NCI-H2081 treated with DMSO at 0.1 percent for 48 hours (cell line): ENCODE results near the gene COL6A1.

Experiments
- DNase-seq: peaks from one replicate; lab custom pipeline; 2025; lab: John Stamatoyannopoulos, UW

Gene COL6A1

GRCh38 chr21:46049890-46050667 lies 68.5 kb downstream of the COL6A1 start:
- DNase-seq: no peak

DNA sequence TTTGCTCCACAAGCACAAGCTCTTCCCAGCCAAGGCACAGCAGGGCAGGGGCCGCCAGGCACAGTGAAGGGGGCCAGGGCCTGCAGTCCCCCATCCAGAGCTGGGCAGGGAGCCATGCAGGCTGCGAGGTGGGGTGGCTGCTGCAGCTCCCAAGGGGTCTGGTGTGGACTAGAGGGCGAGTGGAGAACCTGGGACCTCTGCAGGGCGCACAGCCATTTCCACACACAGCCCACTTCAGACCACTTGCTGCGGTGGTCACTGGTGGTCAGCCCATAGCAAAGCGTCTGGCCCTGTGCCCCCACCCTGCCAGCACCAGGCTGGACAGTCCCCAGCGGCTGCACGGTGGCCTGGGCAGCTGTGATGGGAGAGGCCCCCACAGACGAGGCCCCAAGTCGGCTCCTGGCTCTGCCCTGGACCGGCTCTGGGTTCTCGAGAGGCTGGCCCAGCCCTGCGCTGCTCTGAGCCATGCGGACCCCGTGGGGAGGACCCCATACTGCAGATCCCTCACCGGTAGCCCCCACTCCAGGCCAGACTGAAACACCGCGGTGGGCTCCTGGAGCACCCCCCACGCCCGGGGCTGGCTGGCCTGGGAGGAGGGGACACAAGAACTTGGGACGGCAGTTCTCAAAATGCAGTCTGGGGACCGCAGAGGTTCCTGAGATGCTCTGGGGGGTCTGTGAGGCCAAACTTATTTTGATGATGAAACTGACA lies 69.3 kb downstream of the COL6A1 start:
- no peak for DNase-seq

DNA sequence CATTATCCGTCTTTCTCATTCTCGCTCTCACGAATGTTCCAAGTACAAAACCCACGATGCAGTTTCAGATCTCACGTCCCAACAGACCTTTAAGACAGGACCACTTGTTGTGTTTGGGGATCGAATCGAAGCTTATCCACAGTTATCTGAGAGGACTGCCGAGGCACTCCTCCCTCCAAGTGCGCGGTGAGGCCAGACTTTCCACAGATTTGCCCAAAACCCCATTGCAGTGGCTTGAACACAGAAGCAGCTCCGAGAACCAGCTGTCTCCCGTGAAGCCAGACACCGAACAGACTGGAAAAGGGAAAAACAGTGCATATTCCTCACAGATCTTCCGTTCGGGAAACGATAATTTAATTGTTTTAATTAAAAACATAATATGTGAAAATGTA lies 69.8 kb downstream of the COL6A1 start:
- no peak for DNase-seq

DNA sequence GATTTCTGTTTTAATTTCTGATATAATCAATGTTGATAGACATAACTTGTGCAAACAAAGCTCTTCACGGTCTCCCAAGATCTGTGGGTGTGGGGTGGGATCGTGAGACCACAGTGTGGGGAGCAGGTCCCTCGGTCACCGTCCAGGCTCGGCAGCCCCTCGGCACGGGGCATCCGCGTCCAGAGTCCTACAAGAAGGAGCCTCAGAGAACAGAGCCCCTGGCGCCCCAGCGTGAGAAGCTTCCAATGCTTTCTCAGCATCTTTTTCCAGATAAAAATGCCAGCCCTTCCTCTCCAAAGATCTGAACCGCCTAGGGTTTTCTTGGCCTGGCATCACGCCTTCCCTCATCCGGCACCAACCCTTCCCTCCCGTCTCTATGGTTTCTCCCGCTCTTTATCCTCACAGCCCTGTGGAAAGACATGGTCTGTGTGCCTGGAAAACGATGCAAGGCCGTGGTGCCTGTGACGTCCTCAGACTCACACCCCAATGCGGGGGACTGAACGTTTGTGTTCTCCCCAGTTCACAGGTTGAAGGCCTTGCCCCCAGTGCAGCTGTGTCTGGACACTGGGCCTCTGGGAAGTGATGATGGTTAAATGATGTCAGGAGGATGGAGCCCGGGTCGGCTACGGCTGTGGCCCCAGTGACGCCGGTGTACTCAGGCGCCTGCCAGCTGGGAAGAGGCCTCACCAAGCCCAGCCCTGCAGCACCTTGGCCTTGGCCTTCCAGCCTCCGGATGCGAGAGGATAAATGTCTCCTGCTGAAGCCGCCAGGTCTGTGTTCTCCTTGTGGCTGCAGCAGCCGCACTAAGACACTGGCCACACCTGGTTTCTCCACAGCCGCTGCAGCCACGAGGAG lies 70.5 kb downstream of the COL6A1 start:
- DNase-seq: no peak

DNA sequence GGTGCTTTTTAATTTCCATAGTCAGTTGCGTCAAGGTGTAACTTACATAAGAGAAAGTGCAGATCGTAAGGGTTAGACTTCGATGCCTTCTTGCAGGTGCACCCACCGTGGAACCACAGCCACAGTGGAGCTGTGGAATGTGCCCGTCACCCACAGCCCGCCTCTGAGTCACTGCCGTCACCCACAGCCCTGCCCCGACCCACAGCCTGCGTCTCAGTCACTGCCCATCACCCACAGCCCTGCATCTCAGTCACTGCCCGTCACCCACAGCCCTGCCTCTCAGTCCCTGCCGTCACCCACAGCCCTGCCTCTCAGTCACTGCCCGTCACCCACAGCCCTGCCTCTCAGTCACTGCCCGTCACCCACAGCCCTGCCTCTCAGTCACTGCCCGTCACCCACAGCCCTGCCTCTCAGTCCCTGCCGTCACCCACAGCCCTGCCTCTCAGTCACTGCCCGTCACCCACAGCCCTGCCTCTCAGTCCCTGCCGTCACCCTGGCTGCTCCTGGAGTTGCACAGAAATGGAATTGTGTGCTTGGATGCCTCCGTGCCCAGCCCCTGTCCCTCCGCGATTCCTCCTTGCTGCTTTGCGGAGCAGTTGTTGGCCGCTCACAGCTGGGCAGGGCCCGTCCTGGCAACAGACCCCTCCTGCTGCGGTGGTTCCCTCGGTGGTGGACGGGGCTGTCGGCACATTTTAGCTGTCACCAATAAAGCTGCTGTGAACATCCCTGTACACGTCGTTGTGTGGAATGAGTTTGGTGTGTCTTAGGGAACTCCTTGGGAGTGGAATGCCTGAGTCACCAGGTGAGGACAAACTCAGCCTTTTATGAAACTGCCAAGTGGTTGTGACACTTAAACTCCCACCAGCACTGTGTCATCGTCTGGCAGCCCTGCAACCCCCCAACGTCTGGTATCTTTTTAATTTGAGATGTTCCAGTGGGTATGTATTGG lies 71.4 kb downstream of the COL6A1 start:
- DNase-seq: no peak

- DNase-seq: no peak
Measured at GRCh38 chr21:46054031-46054430, 72.5 kb downstream of the COL6A1 start.

DNA sequence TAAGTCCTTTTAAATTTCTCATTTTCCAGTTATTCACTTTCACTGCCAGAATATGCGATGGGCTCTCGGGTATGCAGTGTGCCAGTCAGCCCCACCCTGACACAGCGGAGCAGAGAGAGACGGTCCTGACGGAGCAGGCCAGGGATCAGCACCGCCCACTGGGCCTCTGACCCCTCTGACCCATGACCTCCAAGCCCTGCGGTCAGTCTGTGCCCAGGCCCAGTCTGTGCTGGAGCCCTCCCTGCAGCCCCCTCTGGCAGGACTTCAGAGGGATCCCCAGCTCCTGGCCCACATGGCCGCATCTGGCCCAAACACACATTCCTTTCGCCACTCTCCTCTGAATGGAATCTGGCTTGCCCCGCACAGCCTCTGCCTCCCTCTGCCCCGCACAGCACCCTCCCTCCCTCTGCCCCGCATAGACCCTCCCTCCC lies 72.9 kb downstream of the COL6A1 start:
- DNase-seq: no peak
